ENCODE data around the gene SEC14L5.

SEC14L5 gene

DNA sequence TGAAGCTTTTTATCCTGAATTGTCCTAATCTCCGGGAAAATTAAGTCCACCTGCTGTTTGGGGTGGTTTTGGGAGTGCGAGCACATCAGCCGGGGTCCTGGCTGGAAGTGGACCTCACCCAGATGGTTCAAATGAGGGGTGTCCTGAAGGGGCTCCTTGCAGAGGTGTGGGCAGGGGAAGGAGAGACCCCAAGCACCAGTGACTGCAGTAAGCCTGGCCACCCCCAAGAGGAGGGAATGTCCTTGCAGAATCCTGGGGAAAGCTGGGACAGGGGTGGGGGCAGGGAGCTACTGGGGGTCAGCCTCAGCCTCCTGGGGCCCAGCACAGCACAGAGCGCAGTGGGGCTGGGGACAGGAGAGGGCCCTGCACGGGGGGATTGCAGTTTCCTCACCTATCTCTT is 46.2 kb downstream of the SEC14L5 start:
- H3K4me3 ChIP-seq (ENCODE audit: low read depth, low read length): no peak overlapping the region
- no peak for DNase-seq (ENCODE audit: low read depth)
- no peak for TF ChIP-seq CTCF (IDR thresholded peaks at IDR 0.05; ENCODE audit: control insufficient read depth, extremely low read depth, insufficient read depth)

DNA sequence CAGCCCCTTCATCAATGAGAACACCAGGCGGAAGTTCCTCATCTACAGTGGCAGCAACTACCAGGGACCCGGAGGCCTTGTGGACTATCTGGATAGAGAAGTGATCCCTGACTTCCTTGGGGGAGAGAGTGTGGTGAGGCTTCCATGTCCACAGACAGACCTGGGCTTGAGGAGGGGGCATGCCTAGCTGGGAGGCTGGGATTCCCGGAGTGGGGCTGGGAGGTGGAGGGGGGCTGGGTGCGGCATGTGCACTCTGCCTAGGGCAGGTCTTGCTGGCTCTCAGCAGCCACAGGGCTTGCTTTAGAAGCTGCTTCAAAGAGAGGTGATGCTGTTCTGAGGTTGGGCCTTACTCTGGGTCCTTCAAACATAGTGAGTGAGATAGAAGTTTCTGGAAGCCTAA is 47.8 kb downstream of the SEC14L5 start:
- no peak for DNase-seq (ENCODE audit: low read depth)
- no peak for TF ChIP-seq CTCF (IDR thresholded peaks at IDR 0.05; ENCODE audit: control insufficient read depth, extremely low read depth, insufficient read depth)
- H3K4me3 ChIP-seq (ENCODE audit: low read depth, low read length): no peak overlapping the region

- no peak overlapping the region for H3K4me3 ChIP-seq (ENCODE audit: low read depth, low read length)
- DNase-seq (ENCODE audit: low read depth): no peak
- no peak for TF ChIP-seq CTCF (IDR thresholded peaks at IDR 0.05; ENCODE audit: control insufficient read depth, extremely low read depth, insufficient read depth)
Observed at GRCh38 chr16:5006348-5007193, 48.4 kb downstream of the SEC14L5 start.

- no peak for TF ChIP-seq CTCF (IDR thresholded peaks at IDR 0.05; ENCODE audit: control insufficient read depth, extremely low read depth, insufficient read depth)
- no peak for DNase-seq (ENCODE audit: low read depth)
- no peak overlapping the region for H3K4me3 ChIP-seq (ENCODE audit: low read depth, low read length)
Observed at GRCh38 chr16:5007256-5007655, 49.1 kb downstream of the SEC14L5 start.

GRCh38 chr16:5008311-5008731 is 50.2 kb downstream of the SEC14L5 start:
- TF ChIP-seq CTCF (IDR thresholded peaks at IDR 0.05; ENCODE audit: control insufficient read depth, extremely low read depth, insufficient read depth): no peak
- H3K4me3 ChIP-seq (ENCODE audit: low read depth, low read length): no peak overlapping the region
- DNase-seq (ENCODE audit: low read depth): no peak

GRCh38 chr16:5010576-5011329 is 52.6 kb downstream of the SEC14L5 start:
- no peak overlapping the region for H3K4me3 ChIP-seq (ENCODE audit: low read depth, low read length)
- TF ChIP-seq CTCF (IDR thresholded peaks at IDR 0.05; ENCODE audit: control insufficient read depth, extremely low read depth, insufficient read depth): no peak
- DNase-seq (ENCODE audit: low read depth): no peak

Data from LNCaP clone FGC (cell line).